Ishikawa (cell line): ENCODE results near the gene METTL22.

Experiments
- CEBPB ChIP-seq: IDR thresholded peaks from 2 replicates; pipeline ENCODE4 v1.6.1; 2012
- EGR1 ChIP-seq: IDR thresholded peaks from 2 replicates; pipeline ENCODE4 v1.6.1; 2012
- EP300 ChIP-seq: IDR thresholded peaks from 2 replicates; pipeline ENCODE4 v1.6.1; 2012; ENCODE audit warnings: borderline replicate concordance
- FOXM1 ChIP-seq: IDR thresholded peaks from 2 replicates; pipeline ENCODE4 v1.6.1; 2012; ENCODE audit warnings: low read depth, borderline replicate concordance
- MAX ChIP-seq: IDR thresholded peaks from 2 replicates; pipeline ENCODE4 v1.6.1; 2012
- RAD21 ChIP-seq: IDR thresholded peaks from 2 replicates; pipeline ENCODE4 v1.6.1; 2012; ENCODE audit warnings: low read depth
- REST ChIP-seq: IDR thresholded peaks from 2 replicates; pipeline ENCODE4 v1.6.1; 2012; ENCODE audit warnings: low read depth, mild to moderate bottlenecking
- TAF1 ChIP-seq: IDR thresholded peaks from 2 replicates; pipeline ENCODE4 v1.6.1; 2012; ENCODE audit warnings: low read depth, mild to moderate bottlenecking
- TCF12 ChIP-seq: IDR thresholded peaks from 2 replicates; pipeline ENCODE4 v1.6.1; 2012; ENCODE audit warnings: low read depth
- TEAD4 ChIP-seq: IDR thresholded peaks from 2 replicates; pipeline ENCODE4 v1.6.1; 2012
- USF1 ChIP-seq: IDR thresholded peaks from 2 replicates; pipeline ENCODE4 v1.6.1; 2012
- YY1 ChIP-seq: IDR thresholded peaks from 2 replicates; pipeline ENCODE4 v1.6.1; 2012; ENCODE audit warnings: low read depth

DNA sequence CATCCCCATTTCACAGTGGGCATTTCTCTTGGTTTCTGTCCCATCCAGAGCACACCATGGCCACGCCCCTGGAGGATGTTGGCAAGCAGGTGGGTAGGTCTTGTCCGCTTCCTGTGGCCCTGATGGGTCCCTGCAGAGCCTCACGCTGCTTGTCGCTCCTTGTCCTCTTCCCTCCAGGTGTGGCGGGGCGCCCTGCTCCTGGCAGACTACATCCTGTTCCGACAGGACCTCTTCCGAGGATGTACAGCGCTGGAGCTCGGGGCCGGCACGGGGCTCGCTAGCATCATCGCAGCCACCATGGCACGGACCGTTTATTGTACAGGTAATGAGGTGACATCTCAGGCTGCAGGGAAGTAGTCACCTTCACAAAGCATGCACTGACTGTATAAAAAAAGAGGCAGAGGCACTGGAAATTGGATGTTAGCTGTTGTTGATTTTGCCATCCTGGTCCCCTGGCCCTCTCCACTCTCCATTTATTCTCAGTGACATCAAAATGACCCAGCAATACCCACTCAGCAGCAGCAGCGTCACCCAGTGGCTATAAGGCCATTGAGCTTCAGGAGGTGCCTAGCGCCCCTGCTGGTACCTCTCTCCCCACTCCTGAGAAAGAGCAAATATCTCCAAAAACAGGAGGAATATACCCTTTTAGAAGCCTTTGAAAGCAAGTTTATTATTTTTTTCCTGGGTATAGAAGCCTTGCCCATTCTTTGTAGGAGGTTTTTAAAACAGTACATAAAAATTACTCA is 13.7 kb downstream of the METTL22 start:
- TF ChIP-seq RAD21: no peak
- TF ChIP-seq TAF1: no peak
- no peak for TF ChIP-seq MAX
- no peak for TF ChIP-seq CEBPB
- TF ChIP-seq EGR1: no peak
- no peak for TF ChIP-seq YY1
- TF ChIP-seq FOXM1: no peak
- no peak for TF ChIP-seq TEAD4
- TF ChIP-seq REST: no peak
- no peak for TF ChIP-seq EP300
- no peak for TF ChIP-seq USF1
- no peak for TF ChIP-seq TCF12
